Esophagus (tissue), 2 donors: ENCODE results near the gene CDC26. TPM values are rescaled to one million over a fixed set of nuclear protein-coding genes. Genes with fewer than 3 reads are reported as not detected.

Experiments used
- H3K27ac ChIP-seq, 2 donors: one replicate each; pipeline ENCODE4 v1.5.1; 2013; ENCODE audit warnings: low read depth in 2 of 2, mild to moderate bottlenecking in 2 of 2, inconsistent platforms in 1 of 2, low read length in 1 of 2, moderate library complexity in 1 of 2
- H3K27me3 ChIP-seq, 2 donors: one replicate each; pipeline ENCODE4 v1.6.1; 2013; ENCODE audit warnings: low read length in 2 of 2, control low read depth in 1 of 2, mild to moderate bottlenecking in 1 of 2; ENCODE audit not compliant: insufficient read depth in 2 of 2, control insufficient read depth in 1 of 2
- H3K36me3 ChIP-seq, 2 donors: one replicate each; pipeline ENCODE4 v1.6.1; 2013; ENCODE audit warnings: low read length in 1 of 2; ENCODE audit not compliant: control insufficient read depth in 2 of 2, insufficient read depth in 2 of 2
- H3K4me1 ChIP-seq, 2 donors: one replicate each; pipeline ENCODE4 v1.6.1; 2013; ENCODE audit warnings: low read length in 1 of 2; ENCODE audit not compliant: control insufficient read depth in 2 of 2, insufficient read depth in 2 of 2
- H3K4me3 ChIP-seq, 2 donors: one replicate each; pipeline ENCODE4 v1.5.1; 2013; ENCODE audit warnings: low read length in 2 of 2, mild to moderate bottlenecking in 2 of 2, low read depth in 1 of 2, moderate library complexity in 1 of 2
- H3K9me3 ChIP-seq, 2 donors: one replicate each; pipeline ENCODE4 v1.6.1; 2013; ENCODE audit warnings: mild to moderate bottlenecking in 2 of 2, low read depth in 1 of 2, low read length in 1 of 2, moderate library complexity in 1 of 2; ENCODE audit not compliant: control insufficient read depth in 2 of 2, insufficient read depth in 1 of 2
- WGBS, 2 donors: extraction: QIAGEN DNeasy Blood & Tissue Kit; methylation state at CpG; one replicate each; pipeline ENCODE4 v1.1.7; 2013; 5-methylcytosine and 5-hydroxymethylcytosine counted together
- polyA plus RNA-seq, 2 donors: library from polyadenylated mRNA; stranded (reverse); fragments of 200-250 nt; gene quantifications; one replicate each; pipeline ENCODE4 v1.2.3, GENCODE V29; 2013
- donor health status: healthy with polysubstance abuse.
- donor health status: Bipolar disorder and iron deficiency.

CDC26 gene
- 10 to 100 TPM; 13.5 to 27.9 TPM for polyA plus RNA-seq

DNA sequence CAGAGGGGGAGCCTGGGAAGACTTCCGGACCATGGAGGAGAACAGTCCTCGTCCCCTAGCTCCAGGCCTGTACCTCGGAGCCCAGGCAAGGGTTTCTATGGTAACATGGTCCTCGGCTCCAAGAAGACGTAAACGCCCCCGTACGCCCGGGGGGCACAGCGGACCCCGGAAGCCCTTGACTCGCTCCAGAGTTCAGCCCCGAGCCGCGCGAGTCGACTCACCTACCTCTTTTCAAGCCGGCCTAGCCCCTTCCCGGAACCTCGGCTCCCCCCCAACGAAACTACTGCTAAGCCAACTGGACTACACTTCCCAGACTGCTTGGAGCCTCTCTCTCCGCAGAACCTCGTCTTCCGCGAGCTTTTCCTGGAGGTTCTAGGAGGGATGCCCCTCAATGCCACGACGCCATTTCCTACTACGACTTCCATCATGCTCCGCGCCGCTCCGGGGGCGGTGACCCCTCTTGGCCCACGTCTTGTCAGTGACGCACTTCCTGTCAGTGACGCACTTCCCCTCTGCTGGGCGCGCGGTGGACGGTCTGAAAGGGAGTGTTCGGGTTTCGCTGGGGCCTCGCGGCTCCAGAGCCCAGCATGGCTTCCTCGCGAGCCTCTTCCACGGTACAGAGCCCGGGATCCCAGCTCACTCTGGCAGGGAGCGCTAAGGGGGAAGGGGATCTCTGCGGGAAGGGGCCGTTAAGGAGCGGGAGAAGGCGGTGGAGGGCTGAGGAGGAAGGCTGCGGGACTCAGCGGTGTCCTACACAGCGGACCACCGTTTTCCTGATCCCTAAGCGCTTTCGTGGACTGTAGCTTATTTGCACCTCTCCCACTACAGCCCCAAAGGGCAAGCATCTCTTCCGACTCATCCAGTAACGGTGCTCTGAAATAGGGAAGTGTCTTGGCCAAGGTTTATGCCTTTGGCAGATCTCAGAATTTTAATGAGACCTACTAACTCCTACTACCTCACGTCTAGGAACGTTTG is at the start of gene CDC26, which contains the start of gene PRPF4:
TSS of gene CDC26 (minus strand) at position 416 of the 975 bp plus-strand sequence. CDS start 3,065 bp downstream, outside the sequence.
TSS of gene PRPF4 (plus strand) at position 502 of the 975 bp plus-strand sequence. CDS start at position 588, 86 bp downstream.
- 0% methylated on average over 63 of the region's 63 CpGs for WGBS, 2 donors
- Histone ChIP-seq H3K36me3 (peaks cover 0 to 18% of the 10 kb centered on the region in 2 donors), H3K4me1 (peaks cover 0 to 2% of the 10 kb centered on the region in 2 donors), H3K9me3 (no peaks in the 10 kb centered on the region), H3K27ac (peak within 1 kb of the TSS; percentile 96 to 99), H3K27me3 (no peaks in the 10 kb centered on the region), H3K4me3 (peak within 1 kb of the TSS; percentile 96 to 99)

DNA sequence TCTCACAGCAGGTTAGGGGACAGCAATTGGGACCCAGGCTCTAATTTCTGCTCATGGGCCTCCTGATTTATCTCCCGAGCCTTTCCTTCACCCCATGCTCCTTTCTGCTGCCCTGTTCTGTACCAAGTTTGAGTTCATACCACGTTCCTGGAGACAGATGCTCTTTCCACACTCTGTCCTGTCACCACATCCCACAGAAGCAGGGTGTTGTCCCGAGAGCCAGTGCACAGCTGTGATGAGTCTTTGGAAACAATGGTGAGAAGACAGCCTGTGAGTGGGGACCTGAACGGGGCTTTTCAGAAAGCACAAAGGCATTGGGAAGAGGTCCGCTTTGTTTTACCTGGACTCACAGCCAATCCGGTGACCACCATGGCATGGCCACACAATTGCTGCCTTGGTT is 47.3 kb upstream of the CDC26 start:
- H3K9me3 ChIP-seq = no peaks in the 10 kb centered on the region
- no peaks in the 10 kb centered on the region for H3K4me1 ChIP-seq
- H3K36me3 ChIP-seq = peaks cover 3% of the 10 kb centered on the region in 2 donors
- no peak overlapping the region for H3K27ac ChIP-seq
- H3K4me3 ChIP-seq = no peak overlapping the region
- 80 to 83% methylated on average over 6 of the region's 6 CpGs for WGBS, 2 donors
- no peaks in the 10 kb centered on the region for H3K27me3 ChIP-seq

DNA sequence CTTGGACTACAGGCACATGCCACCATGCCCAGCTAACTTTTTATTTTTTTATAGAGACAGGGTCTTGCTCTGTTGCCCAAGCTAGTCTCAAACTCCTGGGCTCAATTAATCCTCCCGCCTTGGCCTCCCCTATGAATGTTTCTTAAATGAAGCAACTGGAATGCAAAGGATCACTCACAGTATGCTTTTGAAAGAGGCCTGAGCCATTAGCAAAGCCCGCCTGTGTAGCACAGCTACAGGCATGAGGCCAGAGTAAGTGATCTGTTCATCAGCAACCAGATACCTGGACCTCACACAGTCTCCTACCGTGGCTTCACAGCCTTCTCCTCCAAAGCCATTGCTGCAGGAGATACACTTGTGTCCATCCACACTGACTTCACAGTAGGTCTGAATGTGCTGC is 44.7 kb upstream of the CDC26 start:
- no peak overlapping the region for H3K4me3 ChIP-seq
- no peaks in the 10 kb centered on the region for H3K27me3 ChIP-seq
- peaks cover 3% of the 10 kb centered on the region in 2 donors for H3K36me3 ChIP-seq
- no peaks in the 10 kb centered on the region for H3K9me3 ChIP-seq
- no peak overlapping the region for H3K27ac ChIP-seq
- no peaks in the 10 kb centered on the region for H3K4me1 ChIP-seq
- WGBS, 2 donors = 93 to 97% methylated on average over 3 of the region's 3 CpGs

DNA sequence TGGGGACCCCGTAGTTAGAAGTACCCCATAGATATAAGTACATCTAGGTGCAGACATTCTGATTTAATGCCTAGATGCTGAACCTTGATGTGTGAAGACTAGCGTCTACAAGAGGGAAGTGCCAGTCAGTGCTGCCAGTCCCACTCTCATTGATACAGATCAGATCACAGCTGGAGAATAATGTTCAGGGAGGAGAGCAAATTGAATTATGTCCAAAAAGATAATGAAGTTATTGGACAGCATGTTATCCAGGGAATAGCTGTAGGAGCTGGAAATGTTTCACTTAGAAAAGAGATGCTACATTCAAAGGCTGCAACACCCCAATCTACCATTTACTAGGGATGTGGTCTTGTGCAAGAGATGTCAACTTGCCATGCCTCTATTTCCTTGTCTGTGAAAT is 43.7 kb upstream of the CDC26 start:
- no peaks in the 10 kb centered on the region for H3K9me3 ChIP-seq
- H3K4me3 ChIP-seq = no peak overlapping the region
- H3K4me1 ChIP-seq = no peaks in the 10 kb centered on the region
- H3K27ac ChIP-seq = no peak overlapping the region
- H3K27me3 ChIP-seq = no peaks in the 10 kb centered on the region
- peaks cover 3% of the 10 kb centered on the region in 2 donors for H3K36me3 ChIP-seq
- WGBS, 2 donors = 83 to 89% methylated on average over 2 of the region's 2 CpGs

DNA sequence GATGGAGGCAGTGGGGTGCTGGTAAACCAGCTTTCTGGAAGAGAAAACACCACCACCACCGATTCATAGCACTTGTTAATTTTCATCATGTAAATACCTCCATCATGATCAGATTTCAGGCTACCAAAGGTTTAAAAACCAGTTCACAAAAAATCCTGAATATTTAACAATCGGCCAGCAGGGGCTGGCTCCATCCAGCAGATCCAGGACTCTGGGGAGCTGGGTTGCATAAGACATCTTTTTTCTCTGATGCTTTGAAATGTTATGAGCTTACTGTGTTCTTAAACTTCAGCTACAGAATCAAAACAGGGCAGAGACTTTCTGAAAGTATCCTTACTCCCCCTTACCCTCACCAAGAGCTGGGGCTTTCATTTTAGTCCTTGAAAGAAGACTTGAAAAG is 42.4 kb upstream of the CDC26 start:
- H3K4me1 ChIP-seq = no peaks in the 10 kb centered on the region
- H3K4me3 ChIP-seq = no peak overlapping the region
- H3K27me3 ChIP-seq = no peaks in the 10 kb centered on the region
- H3K9me3 ChIP-seq = no peaks in the 10 kb centered on the region
- no peak overlapping the region for H3K27ac ChIP-seq
- H3K36me3 ChIP-seq = peaks cover 3% of the 10 kb centered on the region in 2 donors
- WGBS, 2 donors = 69 to 75% methylated on average over 2 of the region's 2 CpGs

DNA sequence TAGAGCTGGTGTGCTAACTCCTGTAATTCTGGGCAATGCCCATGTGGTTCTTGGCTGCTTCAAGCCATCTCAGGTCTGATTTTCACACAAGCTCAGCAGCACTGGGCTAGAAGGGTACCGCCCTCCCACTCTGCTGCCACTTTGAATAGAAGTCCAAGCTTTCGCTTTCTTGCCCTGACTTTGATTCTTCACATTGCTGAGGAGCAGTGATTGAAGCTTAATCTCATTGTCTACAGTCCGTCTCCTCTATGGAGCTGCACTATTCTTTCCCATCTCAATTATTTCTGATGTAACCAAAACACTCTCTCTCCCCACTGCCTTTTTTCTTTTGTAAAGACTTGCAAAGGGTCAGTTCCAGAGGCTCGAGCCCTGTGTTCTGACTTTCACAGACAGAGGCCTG is 40.7 kb upstream of the CDC26 start:
- WGBS, 2 donors = 90 to 92% methylated on average over 4 of the region's 4 CpGs
- Histone ChIP-seq H3K36me3 (peaks cover under 1 to 3% of the 10 kb centered on the region in 2 donors), H3K4me1 (no peaks in the 10 kb centered on the region), H3K27ac (no peak overlapping the region), H3K9me3 (no peaks in the 10 kb centered on the region), H3K4me3 (no peak overlapping the region), H3K27me3 (no peaks in the 10 kb centered on the region)

DNA sequence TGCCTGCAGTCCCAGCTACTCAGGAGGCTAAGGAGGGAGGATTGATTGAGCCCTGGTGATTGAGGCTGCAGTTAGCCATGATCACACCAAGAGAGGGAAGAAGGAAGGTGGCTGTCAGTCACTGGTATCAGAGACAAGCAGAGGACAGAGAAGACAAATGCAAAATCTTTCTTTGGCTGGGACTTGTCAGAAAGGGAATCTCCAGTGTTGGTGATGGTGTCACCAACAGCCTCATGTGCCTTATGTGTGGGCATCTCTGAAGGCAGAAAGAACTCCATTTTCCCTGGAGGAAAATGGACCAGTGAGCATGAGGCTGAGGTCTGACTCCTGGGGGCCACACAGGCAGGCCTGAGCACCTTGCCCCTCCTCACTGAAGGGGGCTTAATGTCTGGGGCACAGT is 39.9 kb upstream of the CDC26 start:
- no peak overlapping the region for H3K27ac ChIP-seq
- H3K4me3 ChIP-seq = no peak overlapping the region
- H3K27me3 ChIP-seq = no peaks in the 10 kb centered on the region
- H3K36me3 ChIP-seq = peaks cover 0 to 2% of the 10 kb centered on the region in 2 donors
- H3K4me1 ChIP-seq = no peaks in the 10 kb centered on the region
- no peaks in the 10 kb centered on the region for H3K9me3 ChIP-seq

DNA sequence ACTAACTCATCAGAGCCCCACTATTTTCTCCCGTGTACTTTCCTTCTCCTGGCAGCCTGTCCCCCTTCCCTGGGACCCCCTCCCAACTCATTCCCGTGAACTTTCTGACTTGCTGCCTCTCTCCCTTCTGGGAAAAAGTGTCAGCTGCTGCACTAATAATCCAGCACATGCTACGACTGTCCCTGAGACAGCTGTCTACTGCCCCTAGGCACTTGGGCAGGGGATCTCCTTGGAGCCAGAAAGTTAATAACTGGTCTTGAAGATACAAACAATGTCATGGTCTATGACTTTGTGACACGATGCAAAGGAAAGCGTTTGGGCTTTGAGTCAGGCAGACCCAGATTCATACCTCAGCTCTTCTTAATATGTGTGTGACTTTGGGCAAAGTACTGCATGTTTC is 37.9 kb upstream of the CDC26 start:
- 65 to 66% methylated on average over 5 of the region's 5 CpGs for WGBS, 2 donors
- H3K4me1 ChIP-seq = no peaks in the 10 kb centered on the region
- H3K36me3 ChIP-seq = no peaks in the 10 kb centered on the region
- no peaks in the 10 kb centered on the region for H3K27me3 ChIP-seq
- no peak overlapping the region for H3K27ac ChIP-seq
- H3K4me3 ChIP-seq = no peak overlapping the region
- H3K9me3 ChIP-seq = no peaks in the 10 kb centered on the region

DNA sequence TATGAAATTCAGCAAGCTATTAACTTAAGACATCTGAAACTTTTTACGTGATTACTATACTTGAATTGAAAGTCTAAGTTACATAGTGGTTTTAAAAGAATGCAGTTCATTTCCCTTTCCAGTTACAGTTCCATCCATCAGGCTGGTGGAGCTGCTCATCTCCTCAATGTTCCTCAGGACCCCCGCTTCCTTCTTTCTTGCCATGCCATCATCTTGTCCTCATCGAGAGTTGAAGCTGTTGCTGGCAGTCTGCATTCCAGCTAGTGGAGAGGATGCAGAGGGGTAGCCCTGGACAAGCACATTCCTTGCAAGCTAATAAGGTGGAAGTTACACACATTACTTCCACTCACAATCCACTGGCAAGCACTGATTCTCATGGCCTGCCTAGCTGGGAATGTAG is 36.6 kb upstream of the CDC26 start:
- no peaks in the 10 kb centered on the region for H3K4me1 ChIP-seq
- no peak overlapping the region for H3K27ac ChIP-seq
- H3K27me3 ChIP-seq = no peaks in the 10 kb centered on the region
- no peak overlapping the region for H3K4me3 ChIP-seq
- no peaks in the 10 kb centered on the region for H3K36me3 ChIP-seq
- whole genome bisulfite sequencing, 2 donors = 86% methylated on average over 3 of the region's 3 CpGs
- H3K9me3 ChIP-seq = no peaks in the 10 kb centered on the region

DNA sequence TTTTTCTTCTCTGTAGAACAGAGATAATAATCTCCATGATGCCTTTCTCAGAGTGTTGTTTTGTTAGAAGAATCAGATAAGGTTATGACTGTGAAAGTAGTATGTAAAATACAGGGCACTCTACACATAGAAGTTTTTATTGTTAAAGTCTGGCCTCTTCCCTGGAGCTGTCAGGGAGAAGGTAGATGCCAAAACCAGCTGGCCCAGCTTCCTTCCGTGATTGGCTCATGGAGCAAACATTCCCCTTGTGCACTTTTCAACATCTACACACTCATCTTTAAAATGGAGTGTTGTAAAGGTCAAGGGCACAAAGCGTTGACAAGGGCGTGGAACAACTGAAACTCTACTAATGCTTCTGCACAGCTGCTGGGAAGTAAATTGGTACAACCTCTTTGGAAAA is 35.2 kb upstream of the CDC26 start:
- no peaks in the 10 kb centered on the region for H3K36me3 ChIP-seq
- WGBS, 2 donors = 51 to 59% methylated on average over 3 of the region's 3 CpGs
- no peaks in the 10 kb centered on the region for H3K4me1 ChIP-seq
- H3K27me3 ChIP-seq = no peaks in the 10 kb centered on the region
- H3K4me3 ChIP-seq = no peak overlapping the region
- no peak overlapping the region for H3K27ac ChIP-seq
- H3K9me3 ChIP-seq = no peaks in the 10 kb centered on the region
